CD4-positive, alpha-beta T cell treated with Interferon gamma for 1 hour (primary cell): ENCODE data around the gene POLR1A.
"Not testable (repeated sequence)": the region's sequence is repeated elsewhere in the genome, so short reads cannot be mapped to it uniquely, and the experiment has no call there.

ENCODE experiments used
- DNase-seq: peaks from one replicate; pipeline ENCODE4 v3.0.0-alpha.2; 2020

Gene POLR1A

GRCh38 chr2:85995648-85996529 lies 109.8 kb downstream of the POLR1A start:
- DNase-seq = no peak

GRCh38 chr2:85994897-85995647 lies 110.6 kb downstream of the POLR1A start:
- DNase-seq = no peak

- DNase-seq = no peak
These were observed 111.3 kb downstream of the POLR1A start for GRCh38 chr2:85994421-85994777.

GRCh38 chr2:85992611-85993010 lies 113.1 kb downstream of the POLR1A start:
- no peak for DNase-seq

GRCh38 chr2:85992053-85992452 lies 113.6 kb downstream of the POLR1A start:
- DNase-seq = not testable (repeated sequence)

GRCh38 chr2:85990084-85990483 lies 115.6 kb downstream of the POLR1A start:
- no peak for DNase-seq

GRCh38 chr2:85989288-85989865 lies 116.3 kb downstream of the POLR1A start:
- DNase-seq = no peak

- no peak for DNase-seq
These were observed 116.8 kb downstream of the POLR1A start for GRCh38 chr2:85988914-85989270.

GRCh38 chr2:85988175-85988913 lies 117.3 kb downstream of the POLR1A start:
- no peak for DNase-seq

GRCh38 chr2:85987266-85988174 lies 118.2 kb downstream of the POLR1A start:
- DNase-seq = no peak

- no peak for DNase-seq
These were observed 119.6 kb downstream of the POLR1A start for GRCh38 chr2:85986121-85986520.

- DNase-seq = no peak
These were observed 120.9 kb downstream of the POLR1A start for GRCh38 chr2:85984788-85985187.

- no peak for DNase-seq
These were observed 121.9 kb downstream of the POLR1A start for GRCh38 chr2:85983766-85984165.

- no peak for DNase-seq
These were observed 124.0 kb downstream of the POLR1A start for GRCh38 chr2:85981579-85982247.

- no peak for DNase-seq
These were observed 126.6 kb downstream of the POLR1A start for GRCh38 chr2:85978883-85979780.

- DNase-seq = no peak
These were observed 129.4 kb downstream of the POLR1A start for GRCh38 chr2:85976106-85976920.

GRCh38 chr2:85975581-85975980 lies 130.1 kb downstream of the POLR1A start:
- DNase-seq = no peak

- no peak for DNase-seq
These were observed 131.3 kb downstream of the POLR1A start for GRCh38 chr2:85974390-85974789.

- DNase-seq = no peak
These were observed 133.3 kb downstream of the POLR1A start for GRCh38 chr2:85972355-85972754.
